ENCODE measurements around the gene LIMCH1. TPM values are rescaled to one million over a fixed set of nuclear protein-coding genes. Genes with fewer than 3 reads are reported as not detected.

LIMCH1 gene
- polyA plus RNA-seq, 1 of the 3 experiments (the other 2 are of a cell fraction) = 1.2 TPM

GRCh38 chr4:41510179-41510578 lies 27.8 kb upstream of the LIMCH1 start:
- H4K20me1 ChIP-seq (ENCODE audit: insufficient read depth) = no peaks in the 10 kb centered on the region
- 39% methylated on average over 1 of the region's 1 CpG for WGBS (ENCODE audit: low lambda C conversion rate)
- H3K4me1 ChIP-seq (ENCODE audit: control insufficient read depth in 1 of 2, insufficient read depth in 2 of 2, low read depth in 1 of 2, low read length in 1 of 2) = peaks cover 0 to 9% of the 10 kb centered on the region in 2 experiments; a peak in 2 of 4 replicates
- POLR2A ChIA-PET = interaction anchor here (0.7 kb wide), 1 partner anchor 9 kb away, joined by 3 read pairs; no protein-coding TSS in a partner anchor
- no peaks in the 10 kb centered on the region for H3K79me2 ChIP-seq (ENCODE audit: insufficient read depth)
- no peak overlapping the region for H3K4me2 ChIP-seq
- no peaks in the 10 kb centered on the region for H3K27me3 ChIP-seq (ENCODE audit: insufficient read depth)
- H3K9me2 ChIP-seq = no peaks in the 10 kb centered on the region
- no peaks in the 10 kb centered on the region for H3K36me3 ChIP-seq (replicated peaks in 1 of 2; ENCODE audit: control insufficient read depth in 1 of 2, insufficient read depth in 2 of 2, low read length in 1 of 2)
- DNase-seq = no peak
- H3K27ac ChIP-seq (ENCODE audit: low read depth in 2 of 2, low read length in 1 of 2) = no peak overlapping the region
- no peak for TF ChIP-seq CHD2 (IDR thresholded peaks at IDR 0.05; ENCODE audit: low read length, partially characterized antibody)
- TF ChIP-seq SMC3 (IDR thresholded peaks at IDR 0.05; ENCODE audit: low read depth, low read length) = no peak
- TF ChIP-seq MXI1 (IDR thresholded peaks at IDR 0.05; ENCODE audit: low read depth, low read length) = no peak
- TF ChIP-seq EZH2phosphoT487 (IDR thresholded peaks at IDR 0.05; ENCODE audit: borderline replicate concordance, low read depth) = no peak
- TF ChIP-seq GATA2 (CRISPR knock-in tag; IDR thresholded peaks at IDR 0.05) = no peak
- no peak for TF ChIP-seq RFX5 (IDR thresholded peaks at IDR 0.05; ENCODE audit: low read length)
- no peak for TF ChIP-seq JUND (IDR thresholded peaks at IDR 0.05)
- no peak for TF ChIP-seq RCOR1 (IDR thresholded peaks at IDR 0.05; ENCODE audit: low read length)
- no peak for TF ChIP-seq TEAD4 (IDR thresholded peaks at IDR 0.05; ENCODE audit: borderline replicate concordance, insufficient read depth)
- TF ChIP-seq ELF1 (IDR thresholded peaks at IDR 0.05) = no peak
- no peak for TF ChIP-seq ZBTB33 (IDR thresholded peaks at IDR 0.05; ENCODE audit: borderline replicate concordance, low read depth)
- TF ChIP-seq CTCF (IDR thresholded peaks at IDR 0.05) = no peak
- TF ChIP-seq RAD21 (IDR thresholded peaks at IDR 0.05; ENCODE audit: low read length) = no peak
- no peak for TF ChIP-seq USF1 (IDR thresholded peaks at IDR 0.05; ENCODE audit: borderline replicate concordance, low read depth)
- TF ChIP-seq RXRA (IDR thresholded peaks at IDR 0.05; ENCODE audit: borderline replicate concordance, low read depth) = no peak
- H2AFZ ChIP-seq (ENCODE audit: low read depth) = no peak overlapping the region
- no peaks in the 10 kb centered on the region for H3K9me3 ChIP-seq
- CTCF ChIA-PET = interaction anchor here (1.2 to 1.9 kb wide), 3 partner anchors 9 to 151 kb away, joined by 3 to 6 read pairs (median 3); no protein-coding TSS in a partner anchor
- no peaks in the 10 kb centered on the region for H3F3A ChIP-seq (replicated peaks; ENCODE audit: insufficient read depth)
- no peak overlapping the region for H3K4me3 ChIP-seq (ENCODE audit: low read depth in 2 of 2, low read length in 1 of 2)
- H3K9ac ChIP-seq = no peak overlapping the region
